ENCODE measurements around the gene TNS2. TPM values are rescaled to one million over a fixed set of nuclear protein-coding genes. Genes with fewer than 3 reads are reported as not detected.

Gene TNS2
- total and polyA plus RNA-seq, 2 of the 13 experiments (the other 11 are each of a cell fraction or from before 2014, with no cell fraction given) = 8.9 to 20.4 TPM

DNA sequence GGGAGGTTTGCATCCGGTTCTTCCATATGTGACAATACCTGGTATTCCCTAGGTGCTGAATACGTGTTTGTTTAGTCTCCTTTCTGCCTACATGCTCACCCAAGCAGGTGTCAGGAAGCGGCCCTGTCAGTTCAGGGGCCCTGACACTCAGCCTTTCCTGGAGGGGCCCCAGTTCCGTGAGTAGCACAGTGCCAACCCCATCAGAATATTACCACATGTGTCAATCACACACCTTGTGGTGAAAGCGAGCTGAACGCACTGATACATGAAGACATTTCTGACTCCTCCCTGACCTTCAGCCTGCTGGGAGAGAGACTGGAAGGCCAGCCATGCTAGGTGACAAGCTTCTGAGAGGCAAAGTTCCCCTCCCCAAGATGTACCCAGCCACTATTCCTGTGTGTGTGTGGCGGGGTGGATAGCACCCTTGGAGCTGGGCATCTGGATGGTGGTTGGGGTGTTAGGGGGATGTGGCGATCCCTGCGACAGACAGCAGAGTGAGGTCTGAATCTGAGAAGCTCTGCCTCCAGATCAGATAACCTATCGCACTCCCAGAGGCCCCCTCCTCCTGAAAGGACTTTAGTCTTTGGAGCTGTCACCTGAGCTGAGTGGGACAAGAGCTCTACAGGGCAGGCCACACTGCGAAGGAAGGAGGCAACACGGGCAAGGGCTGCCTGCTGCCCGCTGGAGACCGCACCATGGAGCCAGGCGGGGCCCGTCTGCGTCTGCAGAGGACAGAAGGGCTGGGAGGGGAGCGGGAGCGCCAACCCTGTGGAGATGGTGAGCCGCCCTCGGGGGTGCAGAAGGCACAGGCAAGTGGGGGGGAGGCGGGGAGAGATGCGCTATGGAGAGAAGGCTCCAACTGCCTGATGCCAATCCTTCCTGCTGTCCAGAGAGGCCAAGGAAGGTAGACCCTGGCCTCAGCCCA is 53.3 kb downstream of the TNS2 start, which contains the start of gene SOAT2:
TSS of gene SOAT2 (plus strand) at position 604 of the 925 bp plus-strand sequence. CDS start at position 696, 92 bp downstream.
- peak within 1 kb of the TSS; percentile 52 to 76 (median 57) for H3K4me3 ChIP-seq (replicated peaks in 1 of 3; ENCODE audit: insufficient read depth in 1 of 3, low read depth in 2 of 3, low read length in 3 of 3)
- FAIRE-seq (peak; percentile 66), ATAC-seq (peak; percentile 74), DNase-seq (ENCODE audit: low spot score) (peak; percentile 72)
- peaks cover 88% of the 10 kb centered on the region for H3K4me1 ChIP-seq (ENCODE audit: insufficient read depth, low read length)
- no peak within 1 kb of the TSS for H2AFZ ChIP-seq (ENCODE audit: low read length)
- ChIA-PET CTCF (ENCODE audit: low intra/inter-chr PET ratio, low total read pairs) (no interaction called here), POLR2A (interaction anchor here (0.7 to 5.4 kb wide), 27 partner anchors 8 to 398 kb away, joined by 3 to 102 read pairs (median 5); partner anchors contain the start of genes AAAS, CSAD, EIF4B and KRT8)
- no peaks in the 10 kb centered on the region for H3K79me2 ChIP-seq (ENCODE audit: insufficient read depth, low read length)
- no peaks in the 10 kb centered on the region for H4K20me1 ChIP-seq (ENCODE audit: insufficient read depth, low read length)
- in situ Hi-C loops (cut with HindIII; ENCODE audit: extremely low pct_ligation_motif_present, low pct_unique_long_range_greater_than_20kb) (loop anchor here (5.0 kb wide), 1 partner anchor 41 kb away; no protein-coding TSS in a partner anchor), intact Hi-C loops (cut with micrococcal nuclease; ENCODE audit: unreplicated experiment) (loop anchor here (5.0 kb wide), 1 partner anchor 44 kb away; no protein-coding TSS in a partner anchor)
- peak within 1 kb of the TSS; percentile 89 for H3K27ac ChIP-seq (ENCODE audit: extremely low read length, insufficient read depth, low read length)
- H3K9ac ChIP-seq (ENCODE audit: insufficient read depth, low read depth, low read length) = peak within 1 kb of the TSS; percentile 73
- WGBS (ENCODE audit: low lambda C conversion rate) = 0% methylated on average over 19 of the region's 23 CpGs
- no peaks in the 10 kb centered on the region for H3K9me3 ChIP-seq (ENCODE audit: low read length)
- TSS peak; percentile 89 for BruUV-seq (replicated peaks)
- H3K27me3 ChIP-seq (ENCODE audit: control insufficient read depth in 1 of 2, insufficient read depth in 2 of 2, low read length in 2 of 2) = no peaks in the 10 kb centered on the region
- H3K36me3 ChIP-seq (replicated peaks in 1 of 2; ENCODE audit: control insufficient read depth in 1 of 2, insufficient read depth in 2 of 2, low read length in 2 of 2) = peaks cover 0 to 7% of the 10 kb centered on the region in 2 experiments; a peak in 2 of 5 replicates
- H3K4me2 ChIP-seq (ENCODE audit: low read depth, low read length) = peak within 1 kb of the TSS; percentile 92
- no peak for TF ChIP-seq RAD51 (IDR thresholded peaks at IDR 0.05; ENCODE audit: borderline replicate concordance)
- TF ChIP-seq MTA1 (CRISPR knock-in tag; IDR thresholded peaks at IDR 0.05; ENCODE audit: borderline replicate concordance) = peak; percentile 80; the same call in 1 of the 2 replicates
- TF ChIP-seq FOXA3 (CRISPR knock-in tag; IDR thresholded peaks at IDR 0.05) = no peak
- no peak for TF ChIP-seq MED1 (CRISPR knock-in tag; IDR thresholded peaks at IDR 0.05)
- TF ChIP-seq NFIC (IDR thresholded peaks at IDR 0.05; ENCODE audit: low read length) = no peak
- TF ChIP-seq, protein P1, sequence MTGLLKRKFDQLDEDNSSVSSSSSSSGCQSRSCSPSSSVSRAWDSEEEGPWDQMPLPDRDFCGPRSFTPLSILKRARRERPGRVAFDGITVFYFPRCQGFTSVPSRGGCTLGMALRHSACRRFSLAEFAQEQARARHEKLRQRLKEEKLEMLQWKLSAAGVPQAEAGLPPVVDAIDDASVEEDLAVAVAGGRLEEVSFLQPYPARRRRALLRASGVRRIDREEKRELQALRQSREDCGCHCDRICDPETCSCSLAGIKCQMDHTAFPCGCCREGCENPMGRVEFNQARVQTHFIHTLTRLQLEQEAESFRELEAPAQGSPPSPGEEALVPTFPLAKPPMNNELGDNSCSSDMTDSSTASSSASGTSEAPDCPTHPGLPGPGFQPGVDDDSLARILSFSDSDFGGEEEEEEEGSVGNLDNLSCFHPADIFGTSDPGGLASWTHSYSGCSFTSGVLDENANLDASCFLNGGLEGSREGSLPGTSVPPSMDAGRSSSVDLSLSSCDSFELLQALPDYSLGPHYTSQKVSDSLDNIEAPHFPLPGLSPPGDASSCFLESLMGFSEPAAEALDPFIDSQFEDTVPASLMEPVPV (CRISPR knock-in tag; IDR thresholded peaks at IDR 0.05) = no peak
- peak; percentile 17; the same call in 1 of the 2 replicates for TF ChIP-seq ERF (CRISPR knock-in tag; IDR thresholded peaks at IDR 0.05)
- TF ChIP-seq DBP (CRISPR knock-in tag; IDR thresholded peaks at IDR 0.05; ENCODE audit: not compliant biosample characterization) = no peak
- no peak for TF ChIP-seq YEATS2 (CRISPR knock-in tag; IDR thresholded peaks at IDR 0.05; ENCODE audit: borderline replicate concordance)
- TF ChIP-seq ZNF704 (CRISPR knock-in tag; IDR thresholded peaks at IDR 0.05; ENCODE audit: borderline replicate concordance) = no peak
- TF ChIP-seq DR1 (CRISPR knock-in tag; IDR thresholded peaks at IDR 0.05) = no peak
- peak; percentile 14 to 51; a peak in 1 of 4 replicates for TF ChIP-seq HMGXB4 (CRISPR knock-in tag; IDR thresholded peaks at IDR 0.05; ENCODE audit: borderline replicate concordance in 1 of 2, low read depth in 1 of 2)
- no peak for TF ChIP-seq MAFG (CRISPR knock-in tag; IDR thresholded peaks at IDR 0.05)
- no peak for TF ChIP-seq ZBTB7B (CRISPR knock-in tag; IDR thresholded peaks at IDR 0.05)
- no peak for TF ChIP-seq ZNF570 (CRISPR knock-in tag; IDR thresholded peaks at IDR 0.05; ENCODE audit: borderline replicate concordance)
- no peak for TF ChIP-seq RFXAP (CRISPR knock-in tag; IDR thresholded peaks at IDR 0.05; ENCODE audit: borderline replicate concordance)
- no peak; the same call in none of the 2 replicates for TF ChIP-seq DPF2 (CRISPR knock-in tag; IDR thresholded peaks at IDR 0.05; ENCODE audit: borderline replicate concordance, low read depth)

Measured in HepG2 (cell line).